PC-3 (cell line): Measurements from ENCODE around the gene NDUFAF2. TPM values are rescaled to one million over a fixed set of nuclear protein-coding genes. Genes with fewer than 3 reads are reported as not detected.
A peak's percentile ranks its signal among the peaks of the same experiment; 100 is the strongest.
"Not testable (repeated sequence)": the region's sequence is repeated elsewhere in the genome, so short reads cannot be mapped to it uniquely, and the experiment has no call there.

Source experiments
- ATAC-seq: fragments of 200-7000 bp; cut with Tn5 transposase; 2 replicates; pipeline ENCODE4 v1.9.1; 2020; ENCODE audit warnings: mild to moderate bottlenecking, moderate library complexity
- BruUV-seq: library from RNA; stranded (reverse); fragments of 400-500 nt; replicated peaks from 2 replicates; lab custom pipeline; 2021; lab: Mats Ljungman, UMichigan
- CTCF ChIA-PET: fragments of 300-600 bp; sonication (Branson Sonifier 250); formaldehyde crosslinking; loops from one replicate; lab custom pipeline; 2022; ENCODE audit warnings: antibody characterized with exemption; lab: Charles Lee
- POLR2A ChIA-PET: fragments of 300-600 bp; sonication (Branson Sonifier 250); formaldehyde crosslinking; loops from one replicate; lab custom pipeline; 2022; ENCODE audit warnings: antibody characterized with exemption; ENCODE audit not compliant: unreplicated experiment; lab: Charles Lee
- DNase-seq: peaks from one replicate; pipeline ENCODE4 v3.0.0-alpha.2; 2015
- H2AFZ ChIP-seq: fragments of 300-600 bp; sonication (generic); 2 replicates; pipeline ENCODE4 v1.6.0; 2016; ENCODE audit warnings: antibody characterized with exemption, low read length
- H3F3A ChIP-seq: fragments of 300-600 bp; sonication (generic); one replicate; pipeline ENCODE4 v1.6.0; 2017; ENCODE audit warnings: antibody characterized with exemption, low read length, control low read depth, mild to moderate bottlenecking; ENCODE audit not compliant: unreplicated experiment
- H3K27ac ChIP-seq: fragments of 300-600 bp; sonication (generic); 2 replicates; pipeline ENCODE4 v1.5.1; 2016; ENCODE audit warnings: mild to moderate bottlenecking, low read length
- H3K27me3 ChIP-seq: fragments of 300-600 bp; sonication (generic); 2 replicates; pipeline ENCODE4 v1.6.1; 2016; ENCODE audit warnings: low read length, mixed read lengths
- H3K36me3 ChIP-seq: fragments of 300-600 bp; sonication (generic); 2 replicates; pipeline ENCODE4 v1.6.1; 2016; ENCODE audit warnings: low read depth, mixed run types, low read length, mixed read lengths
- H3K4me1 ChIP-seq: fragments of 300-600 bp; sonication (generic); 2 replicates; pipeline ENCODE4 v1.5.1; 2016; ENCODE audit warnings: low read length; ENCODE audit not compliant: insufficient read depth
- H3K4me2 ChIP-seq: fragments of 300-600 bp; sonication (generic); 2 replicates; pipeline ENCODE4 v1.6.0; 2016; ENCODE audit warnings: low read length
- H3K4me3 ChIP-seq: fragments of 300-600 bp; sonication (generic); 2 replicates; pipeline ENCODE4 v1.5.1; 2016; ENCODE audit warnings: mild to moderate bottlenecking, low read length, mixed read lengths
- H3K79me2 ChIP-seq: fragments of 300-600 bp; sonication (generic); 2 replicates; pipeline ENCODE4 v1.6.1; 2017; ENCODE audit warnings: low read length, mixed read lengths
- H3K9ac ChIP-seq: fragments of 300-600 bp; sonication (generic); 2 replicates; pipeline ENCODE4 v1.6.0; 2016; ENCODE audit warnings: mild to moderate bottlenecking, low read length
- H3K9me2 ChIP-seq: fragments of 300-600 bp; sonication (generic); replicated peaks from 2 replicates; pipeline ENCODE4 v1.6.1; 2016; ENCODE audit warnings: mixed run types, low read length, mixed read lengths
- H3K9me3 ChIP-seq: fragments of 300-600 bp; sonication (generic); 2 replicates; pipeline ENCODE4 v1.6.1; 2016; ENCODE audit warnings: low read length, mixed read lengths
- H4K20me1 ChIP-seq: fragments of 300-600 bp; sonication (generic); 2 replicates; pipeline ENCODE4 v1.6.1; 2016; ENCODE audit warnings: low read length, mixed read lengths
- EZH2 ChIP-seq: fragments of 300-600 bp; sonication (generic); IDR thresholded peaks from one replicate; pipeline ENCODE4 v1.6.1; 2017; ENCODE audit warnings: antibody characterized with exemption, mild to moderate bottlenecking, low read length; ENCODE audit not compliant: unreplicated experiment
- EZH2phosphoT487 ChIP-seq: fragments of 300-600 bp; sonication (generic); IDR thresholded peaks from 2 replicates; pipeline ENCODE4 v1.6.1; 2018; ENCODE audit warnings: mild to moderate bottlenecking, antibody characterized with exemption, low read length, borderline replicate concordance
- intact Hi-C: fragments of 100-400 bp; cut with micrococcal nuclease; formaldehyde crosslinking; loops from 2 replicates; pipeline ENCODE4 v1.9.0; 2023
- total RNA-seq: library from RNA; depleted of rRNA; stranded (reverse); fragments of >200 nt; gene quantifications from 2 replicates; pipeline ENCODE4 v1.2.3, GENCODE V29; 2014
- TF ChIP-seq, protein P1 (sequence below): fragments of 300-600 bp; sonication (generic); conservative IDR thresholded peaks from 2 replicates; pipeline ENCODE4 v1.5.1; 2017; ENCODE audit warnings: antibody characterized with exemption, low read depth, mild to moderate bottlenecking, low read length

Gene NDUFAF2
- total RNA-seq, 1 experiment from 2014 or later, result 41.9 TPM

DNA sequence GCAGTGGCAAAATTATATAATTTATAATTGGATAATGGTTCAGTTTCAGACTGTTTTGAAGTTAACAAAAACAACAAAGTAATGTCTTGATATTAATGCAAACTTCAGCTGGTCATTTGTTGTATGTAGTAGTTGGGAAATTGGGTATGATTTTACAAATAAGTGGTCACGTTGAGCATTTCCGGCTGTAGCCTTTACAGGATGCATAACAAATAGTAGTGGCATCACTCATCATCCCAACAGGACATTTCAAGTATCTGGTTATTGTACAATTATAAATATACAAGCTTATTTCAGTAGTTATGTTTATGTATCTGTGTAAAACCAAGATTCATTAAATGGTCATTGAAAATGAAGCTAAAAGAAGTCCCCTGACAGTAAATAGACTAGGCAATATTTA is 144.3 kb downstream of the NDUFAF2 start:
- no peaks in the 10 kb centered on the region for H3F3A ChIP-seq
- no peak overlapping the region for H3K9ac ChIP-seq
- H3K4me3 ChIP-seq, result no peak overlapping the region
- H3K27ac ChIP-seq, result no peak overlapping the region
- ChIA-PET CTCF (no interaction called here), POLR2A (no interaction called here)
- intact Hi-C loops, result loop anchor here (5.0 kb wide), 1 partner anchor 33 kb away; no protein-coding TSS in a partner anchor
- DNase-seq (peak; percentile 2), ATAC-seq (peak; percentile 31; the same call in 1 of the 2 replicates)
- no peaks in the 10 kb centered on the region for H3K27me3 ChIP-seq
- H3K9me2 ChIP-seq, result no peaks in the 10 kb centered on the region
- H3K9me3 ChIP-seq, result no peaks in the 10 kb centered on the region
- no peak overlapping the region for H3K4me2 ChIP-seq
- no peaks in the 10 kb centered on the region for H3K79me2 ChIP-seq
- no peaks in the 10 kb centered on the region for H4K20me1 ChIP-seq
- H2AFZ ChIP-seq, result no peak overlapping the region
- H3K36me3 ChIP-seq, result no peaks in the 10 kb centered on the region
- 0 out of 2 replicates have a peak, but pooled peaks cover 3% of the 10 kb centered on the region for H3K4me1 ChIP-seq
- TF ChIP-seq, protein P1, sequence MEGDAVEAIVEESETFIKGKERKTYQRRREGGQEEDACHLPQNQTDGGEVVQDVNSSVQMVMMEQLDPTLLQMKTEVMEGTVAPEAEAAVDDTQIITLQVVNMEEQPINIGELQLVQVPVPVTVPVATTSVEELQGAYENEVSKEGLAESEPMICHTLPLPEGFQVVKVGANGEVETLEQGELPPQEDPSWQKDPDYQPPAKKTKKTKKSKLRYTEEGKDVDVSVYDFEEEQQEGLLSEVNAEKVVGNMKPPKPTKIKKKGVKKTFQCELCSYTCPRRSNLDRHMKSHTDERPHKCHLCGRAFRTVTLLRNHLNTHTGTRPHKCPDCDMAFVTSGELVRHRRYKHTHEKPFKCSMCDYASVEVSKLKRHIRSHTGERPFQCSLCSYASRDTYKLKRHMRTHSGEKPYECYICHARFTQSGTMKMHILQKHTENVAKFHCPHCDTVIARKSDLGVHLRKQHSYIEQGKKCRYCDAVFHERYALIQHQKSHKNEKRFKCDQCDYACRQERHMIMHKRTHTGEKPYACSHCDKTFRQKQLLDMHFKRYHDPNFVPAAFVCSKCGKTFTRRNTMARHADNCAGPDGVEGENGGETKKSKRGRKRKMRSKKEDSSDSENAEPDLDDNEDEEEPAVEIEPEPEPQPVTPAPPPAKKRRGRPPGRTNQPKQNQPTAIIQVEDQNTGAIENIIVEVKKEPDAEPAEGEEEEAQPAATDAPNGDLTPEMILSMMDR, result no peak
- TF ChIP-seq EZH2, result no peak
- BruUV-seq, result no TSS peak

DNA sequence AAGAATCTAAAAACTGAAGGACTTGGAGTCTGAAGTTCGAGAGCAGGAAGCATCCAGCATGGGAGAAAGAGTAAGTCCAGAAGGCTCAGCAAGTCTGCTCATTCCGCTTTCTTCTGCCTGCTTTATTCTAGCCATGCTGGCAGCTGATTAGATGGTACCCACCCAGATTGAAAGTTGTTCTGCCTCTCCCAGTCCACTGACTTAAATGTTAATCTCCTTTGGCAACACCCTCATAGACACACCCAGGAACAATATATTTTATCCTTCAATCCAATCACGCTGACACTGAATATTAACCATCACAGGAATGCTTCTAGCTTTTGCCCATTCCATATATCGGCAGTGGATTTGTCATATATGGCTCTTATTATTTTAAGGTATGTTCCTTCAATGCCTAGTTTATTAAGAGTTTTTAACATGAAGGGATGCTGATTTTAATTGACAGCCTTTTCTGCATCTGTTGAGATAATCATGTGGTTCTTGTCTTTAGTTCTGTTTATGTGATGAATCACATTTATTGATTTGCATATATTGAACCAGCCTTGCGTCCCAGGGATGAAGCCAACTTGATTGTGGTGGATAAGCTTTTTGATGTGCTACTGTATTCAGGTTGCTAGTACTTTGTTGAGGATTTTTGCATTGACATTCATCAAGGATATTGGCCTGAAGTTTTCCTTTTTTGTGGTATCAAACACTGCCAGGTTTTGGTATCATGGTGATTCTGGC is 148.2 kb downstream of the NDUFAF2 start:
- CTCF ChIA-PET, intact Hi-C loops, H3K27me3 ChIP-seq, POLR2A ChIA-PET, DNase-seq, H3K9me2 ChIP-seq, BruUV-seq, H3K79me2 ChIP-seq, H4K20me1 ChIP-seq, H3K4me2 ChIP-seq, H3K4me3 ChIP-seq, H2AFZ ChIP-seq, H3K4me1 ChIP-seq, ATAC-seq, H3K9me3 ChIP-seq, H3K36me3 ChIP-seq, H3K9ac ChIP-seq, H3K27ac ChIP-seq, H3F3A ChIP-seq: not testable (repeated sequence)

DNA sequence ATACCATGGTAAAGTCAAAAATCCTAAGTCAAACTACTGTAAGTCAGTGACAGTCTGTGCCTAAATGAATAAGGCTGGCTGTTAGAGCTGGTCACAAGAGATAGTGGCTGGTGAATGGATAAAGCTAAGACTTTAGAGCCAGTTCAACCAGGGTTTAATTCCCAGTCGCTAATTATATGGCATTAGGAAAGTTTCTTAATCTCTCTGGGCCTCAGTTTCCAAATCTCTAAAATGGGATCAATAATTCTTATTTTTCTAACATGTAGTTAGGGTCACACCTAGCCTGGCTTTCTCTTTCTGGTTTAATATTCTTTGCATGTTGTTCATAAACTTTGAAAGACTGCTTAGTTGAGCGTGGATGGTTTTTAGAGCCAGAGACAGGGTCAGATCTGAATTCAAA is 152.5 kb downstream of the NDUFAF2 start:
- no TSS peak for BruUV-seq
- no peaks in the 10 kb centered on the region for H3F3A ChIP-seq
- no peak for DNase-seq
- TF ChIP-seq, protein P1, result no peak
- TF ChIP-seq EZH2phosphoT487 (no peak), EZH2 (no peak)
- no peaks in the 10 kb centered on the region for H3K27me3 ChIP-seq
- H3K9me2 ChIP-seq, result no peaks in the 10 kb centered on the region
- H3K4me3 ChIP-seq, result no peak overlapping the region
- H2AFZ ChIP-seq, result no peak overlapping the region
- H3K9ac ChIP-seq, result no peak overlapping the region
- H3K9me3 ChIP-seq, result no peaks in the 10 kb centered on the region
- ChIA-PET POLR2A (no interaction called here), CTCF (no interaction called here)
- ATAC-seq, result no peak
- H3K36me3 ChIP-seq, result no peaks in the 10 kb centered on the region
- no peak overlapping the region for H3K4me2 ChIP-seq
- no peaks in the 10 kb centered on the region for H3K79me2 ChIP-seq
- intact Hi-C loops, result no loop called here
- no peak overlapping the region for H3K27ac ChIP-seq
- H3K4me1 ChIP-seq, result no peaks in the 10 kb centered on the region
- H4K20me1 ChIP-seq, result no peaks in the 10 kb centered on the region
